GM18502 (cell line): ENCODE data around the gene TASOR.
"Not testable (repeated sequence)": the region's sequence is repeated elsewhere in the genome, so short reads cannot be mapped to it uniquely, and the experiment has no call there.

Source experiments
- ATAC-seq: cut with Tn5 transposase; IDR thresholded peaks from one replicate; pipeline ENCODE4 v1.9.1; 2021; ENCODE audit warnings: mild to moderate bottlenecking; ENCODE audit not compliant: unreplicated experiment, poor library complexity

The TASOR gene, protein sequence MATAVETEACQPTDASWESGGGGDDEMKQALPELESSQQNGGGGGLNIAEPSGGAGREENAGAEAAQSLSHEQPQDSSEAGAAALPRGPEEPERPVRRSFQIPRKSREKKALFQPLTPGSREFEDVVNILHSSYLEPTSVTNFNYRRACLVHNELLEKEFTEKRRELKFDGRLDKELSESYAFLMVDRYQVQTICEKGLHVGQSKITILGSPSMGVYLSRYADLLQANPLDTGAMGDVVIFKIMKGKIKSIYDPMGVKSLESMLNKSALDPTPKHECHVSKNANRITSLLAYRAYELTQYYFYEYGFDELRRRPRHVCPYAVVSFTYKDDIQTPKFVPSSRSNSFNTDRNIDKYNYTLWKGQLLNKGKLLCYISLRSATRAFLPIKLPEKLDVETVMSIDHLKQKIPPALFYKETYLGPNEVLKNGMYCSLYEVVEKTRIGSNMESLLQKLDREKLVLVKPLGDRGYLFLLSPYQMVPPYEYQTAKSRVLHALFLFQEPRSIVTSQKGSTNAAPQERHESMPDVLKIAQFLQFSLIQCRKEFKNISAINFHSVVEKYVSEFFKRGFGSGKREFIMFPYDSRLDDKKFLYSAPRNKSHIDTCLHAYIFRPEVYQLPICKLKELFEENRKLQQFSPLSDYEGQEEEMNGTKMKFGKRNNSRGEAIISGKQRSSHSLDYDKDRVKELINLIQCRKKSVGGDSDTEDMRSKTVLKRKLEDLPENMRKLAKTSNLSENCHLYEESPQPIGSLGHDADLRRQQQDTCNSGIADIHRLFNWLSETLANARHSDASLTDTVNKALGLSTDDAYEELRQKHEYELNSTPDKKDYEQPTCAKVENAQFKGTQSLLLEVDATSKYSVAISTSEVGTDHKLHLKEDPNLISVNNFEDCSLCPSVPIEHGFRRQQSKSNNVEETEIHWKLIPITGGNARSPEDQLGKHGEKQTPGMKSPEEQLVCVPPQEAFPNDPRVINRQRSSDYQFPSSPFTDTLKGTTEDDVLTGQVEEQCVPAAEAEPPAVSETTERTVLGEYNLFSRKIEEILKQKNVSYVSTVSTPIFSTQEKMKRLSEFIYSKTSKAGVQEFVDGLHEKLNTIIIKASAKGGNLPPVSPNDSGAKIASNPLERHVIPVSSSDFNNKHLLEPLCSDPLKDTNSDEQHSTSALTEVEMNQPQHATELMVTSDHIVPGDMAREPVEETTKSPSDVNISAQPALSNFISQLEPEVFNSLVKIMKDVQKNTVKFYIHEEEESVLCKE (N-terminal part only)

DNA sequence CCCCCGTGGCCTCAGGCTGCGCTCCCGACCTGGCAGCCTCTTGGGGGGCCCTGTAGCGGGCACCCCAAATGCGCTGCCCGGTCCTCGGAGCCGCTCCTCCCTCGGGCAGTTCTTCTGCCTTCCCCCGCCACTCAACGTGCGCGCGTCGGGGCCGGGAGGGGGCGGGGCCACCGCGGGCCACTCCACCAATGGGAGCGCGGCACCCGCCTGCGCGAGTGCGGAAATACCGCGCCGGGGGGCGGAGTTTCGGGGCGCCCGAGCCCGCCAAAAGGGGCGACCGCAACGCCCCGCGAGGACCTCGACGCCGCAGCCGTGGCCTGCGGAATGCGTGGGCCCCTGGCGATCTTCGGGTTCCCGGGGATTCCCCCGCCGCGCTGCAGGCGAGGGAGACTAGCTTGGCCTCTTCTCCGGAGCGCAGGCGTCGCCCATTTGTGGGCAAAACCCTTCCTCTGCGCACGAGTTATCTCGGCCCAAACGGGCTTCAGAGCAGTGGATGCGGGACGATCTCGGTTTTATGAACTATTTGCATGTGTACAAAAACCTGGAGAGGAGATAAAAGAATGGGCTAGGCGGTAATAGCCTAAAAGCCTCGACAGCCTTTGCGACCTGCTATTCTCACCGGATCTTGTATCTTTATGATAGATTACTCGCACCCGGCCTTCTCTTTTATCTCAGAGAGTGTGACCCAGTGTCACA lies at the start of gene TASOR:
TSS of gene TASOR (minus strand) at position 144 of the 696 bp plus-strand sequence. CDS start 259 bp downstream, outside the sequence.
- peak; percentile 73 for ATAC-seq

DNA sequence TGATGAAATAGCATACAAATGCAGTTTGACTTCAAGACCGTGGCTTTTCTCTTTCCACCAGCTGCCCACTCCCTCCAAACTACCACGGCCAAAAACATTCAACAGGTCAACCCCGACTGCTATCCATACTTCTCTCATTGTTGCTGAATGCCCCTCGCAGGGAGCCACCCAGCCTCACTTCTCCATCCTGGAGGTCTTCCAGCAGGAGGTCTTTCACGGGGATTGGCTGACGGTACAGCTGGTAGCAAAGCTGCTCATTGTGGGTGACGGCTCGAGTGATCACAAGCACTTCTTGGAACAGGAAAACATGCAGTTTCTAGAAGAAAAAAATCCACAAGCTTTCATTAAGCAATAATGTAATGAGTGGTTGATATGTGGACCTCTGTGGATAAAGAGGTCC lies 49.0 kb upstream of the TASOR start:
- ATAC-seq: no peak

DNA sequence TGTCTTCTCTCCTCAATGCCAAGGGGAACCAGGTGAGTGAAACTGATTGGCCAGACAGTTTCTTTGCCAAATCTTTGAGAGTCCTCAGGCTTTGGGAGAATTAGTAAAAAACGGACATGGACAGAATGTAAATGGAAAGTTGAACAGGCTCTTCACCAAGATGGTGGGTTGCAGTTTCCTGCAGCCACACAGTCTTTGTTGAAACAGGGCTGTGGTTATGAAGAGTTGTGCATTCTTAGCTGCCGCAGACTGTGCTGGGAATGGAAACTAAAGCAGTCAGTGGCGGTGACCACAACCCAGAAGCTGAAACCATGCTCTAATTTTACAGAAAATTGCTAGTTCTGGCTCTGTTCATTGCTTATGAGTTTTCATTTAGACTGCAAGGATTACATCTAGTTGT lies 42.1 kb upstream of the TASOR start:
- ATAC-seq: peak; percentile 99

DNA sequence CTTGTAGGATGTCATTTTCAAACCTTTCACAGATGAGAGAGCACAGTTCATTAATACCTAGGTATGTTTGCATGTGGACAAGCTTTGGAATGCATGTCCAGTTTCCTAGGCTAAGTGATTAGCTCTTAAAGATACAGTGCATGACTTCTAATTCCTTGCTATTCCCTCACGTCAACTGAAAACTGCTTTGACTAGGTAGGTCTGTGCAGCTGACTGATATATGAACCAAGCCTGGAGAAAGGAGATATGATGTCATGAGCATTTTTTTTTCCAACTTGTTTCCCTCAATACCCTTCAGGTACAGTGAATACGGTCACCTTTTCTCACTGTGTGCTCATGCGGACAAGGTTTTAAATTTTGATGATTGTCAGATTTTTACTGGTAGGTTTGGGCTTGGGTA lies 41.6 kb upstream of the TASOR start:
- peak; percentile 2 for ATAC-seq

DNA sequence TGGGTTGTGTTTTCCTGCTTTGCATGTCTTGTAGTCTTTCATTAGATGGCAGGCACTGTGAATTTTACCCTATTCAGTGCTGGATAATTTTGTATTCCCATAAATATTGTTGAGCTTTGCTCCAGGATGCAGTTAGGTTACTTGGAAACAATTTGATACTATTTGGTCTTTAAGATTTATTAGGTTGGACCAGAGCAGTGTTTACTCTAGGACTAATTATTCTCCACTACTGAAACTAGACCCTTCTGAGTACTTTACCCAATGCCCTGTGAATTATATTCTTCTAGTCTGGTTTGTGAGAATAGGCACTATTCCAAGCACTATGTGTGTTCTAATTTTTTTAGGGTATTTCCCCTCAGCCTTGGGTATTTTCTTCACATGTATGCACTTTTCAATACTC lies 37.8 kb upstream of the TASOR start:
- ATAC-seq: no peak

DNA sequence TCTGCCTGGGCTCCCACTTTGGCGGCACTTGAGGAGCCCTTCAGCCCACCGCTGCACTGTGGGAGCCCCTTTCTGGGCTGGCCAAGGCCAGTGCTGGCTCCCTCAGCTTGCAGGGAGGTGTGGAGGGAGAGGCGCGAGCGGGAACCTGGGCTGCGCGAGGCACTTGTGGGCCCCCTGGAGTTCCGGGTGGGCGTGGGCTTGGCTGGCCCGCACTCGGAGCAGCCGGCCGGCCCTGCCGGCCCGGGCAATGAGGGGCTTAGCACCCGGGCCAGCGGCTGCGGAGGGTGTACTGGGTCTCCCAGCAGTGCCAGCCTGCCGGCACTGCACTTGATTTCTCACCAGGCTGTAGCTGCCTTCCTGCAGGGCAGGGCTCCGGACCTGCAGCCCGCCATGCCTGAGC lies 35.7 kb upstream of the TASOR start:
- not testable (repeated sequence) for ATAC-seq

DNA sequence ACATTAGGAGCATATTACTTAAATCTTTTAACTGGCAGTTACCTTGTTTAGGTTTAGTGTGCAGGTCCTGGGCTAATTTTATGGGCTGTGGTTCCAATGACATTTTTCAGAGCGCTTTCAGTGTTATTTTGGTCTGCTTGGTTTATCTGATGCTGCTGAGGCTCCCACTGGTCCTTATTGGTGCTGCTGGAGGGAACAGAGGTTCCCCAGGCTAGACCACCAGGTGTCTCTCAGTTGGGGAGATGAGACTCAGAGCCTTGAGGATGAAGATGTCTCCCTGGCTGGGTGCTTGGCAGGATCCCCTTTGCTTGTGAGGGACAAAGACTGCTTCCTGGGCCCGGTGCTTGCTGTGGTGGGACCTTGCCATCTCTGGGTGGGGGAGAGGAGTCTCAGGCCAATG lies 28.3 kb upstream of the TASOR start:
- no peak for ATAC-seq

DNA sequence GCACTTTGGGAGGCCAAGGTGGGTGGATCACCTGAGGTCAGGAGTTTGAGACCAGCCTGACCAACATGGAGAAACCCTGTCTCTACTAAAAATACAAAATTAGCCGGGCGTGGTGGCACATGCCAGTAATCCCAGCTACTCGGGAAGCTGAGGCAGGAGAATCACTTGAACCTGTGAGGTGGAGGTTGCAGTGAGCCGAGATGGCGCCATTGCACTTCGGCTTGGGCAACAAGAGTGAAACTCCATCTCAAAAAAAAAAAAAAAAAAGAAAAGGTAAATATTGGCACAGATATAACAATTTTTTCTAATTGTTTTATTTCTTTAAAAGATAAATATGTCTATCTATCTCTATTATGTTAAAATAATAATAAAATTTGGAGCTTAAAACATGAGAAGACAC lies 24.3 kb upstream of the TASOR start:
- not testable (repeated sequence) for ATAC-seq

DNA sequence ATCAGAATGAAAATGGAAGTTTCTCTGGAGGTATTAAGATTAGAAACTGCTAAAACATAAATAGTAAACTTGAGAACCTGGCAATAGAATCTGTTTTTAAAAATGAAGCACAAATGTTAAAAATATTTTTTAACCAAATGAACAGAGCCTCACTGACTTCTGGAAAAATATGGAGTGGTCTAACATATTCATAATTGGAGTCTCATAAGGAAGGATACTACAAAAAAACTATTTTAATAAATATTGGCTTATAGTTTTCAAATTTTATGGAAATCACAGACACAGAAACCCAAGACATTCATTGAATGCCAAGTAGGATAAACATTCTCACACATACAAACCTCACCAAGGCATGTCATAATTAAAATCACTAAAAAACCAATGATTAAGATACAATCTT lies 23.6 kb upstream of the TASOR start:
- no peak for ATAC-seq

DNA sequence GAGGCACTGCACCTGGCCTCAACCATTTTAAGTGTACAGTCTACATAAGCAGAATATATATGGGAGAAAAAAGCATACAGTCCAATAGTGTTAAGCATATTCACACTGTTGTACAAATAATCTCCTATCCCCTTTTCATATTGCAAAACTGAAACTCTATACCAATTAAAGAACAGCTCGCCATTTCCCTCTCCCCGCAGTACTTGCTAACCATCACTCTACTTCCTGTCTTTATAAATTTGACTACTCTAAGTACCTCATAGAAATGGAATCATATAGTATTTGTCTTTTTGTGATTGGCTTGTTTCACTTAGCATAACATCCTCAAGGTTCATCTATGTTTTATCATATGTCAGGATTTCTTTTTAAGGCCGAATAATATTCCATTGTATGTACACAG lies 21.6 kb upstream of the TASOR start:
- ATAC-seq: no peak

DNA sequence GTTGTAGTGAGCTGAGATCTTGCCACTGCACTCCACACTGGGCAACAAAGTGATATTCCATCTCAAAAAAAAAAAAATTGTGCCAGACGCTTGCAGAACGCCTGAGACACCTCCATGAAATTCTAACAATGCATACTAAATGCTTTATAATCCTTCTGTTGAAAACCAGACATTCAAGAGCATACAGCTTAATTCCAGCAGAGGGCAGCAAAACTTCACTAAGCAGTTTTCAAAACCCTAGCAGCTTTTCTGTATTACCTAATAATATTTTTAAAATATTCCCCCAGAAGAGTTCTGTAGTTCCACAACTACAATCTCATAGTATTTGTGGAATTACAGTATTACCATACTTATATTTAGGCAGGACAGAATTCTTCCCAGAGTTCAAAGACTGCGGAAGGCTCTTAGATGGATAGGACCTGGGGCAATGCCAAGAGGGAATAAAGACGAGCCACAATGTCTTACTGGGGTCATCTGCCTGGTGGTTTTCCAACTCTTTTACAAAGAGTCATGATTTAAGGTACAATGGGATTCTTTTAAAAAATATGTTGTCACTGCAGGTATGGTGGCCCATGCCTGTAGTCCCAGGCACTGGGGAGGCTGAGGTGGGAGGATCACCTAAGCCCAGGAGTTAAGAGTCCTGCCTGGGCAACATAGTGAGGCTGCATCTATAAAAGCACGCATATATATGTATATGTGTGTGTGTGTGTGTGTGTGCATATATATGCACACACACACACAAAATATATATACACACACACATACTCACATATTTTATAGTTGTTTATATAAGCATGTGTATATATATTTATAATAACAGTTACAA lies 19.6 kb upstream of the TASOR start:
- no peak for ATAC-seq

DNA sequence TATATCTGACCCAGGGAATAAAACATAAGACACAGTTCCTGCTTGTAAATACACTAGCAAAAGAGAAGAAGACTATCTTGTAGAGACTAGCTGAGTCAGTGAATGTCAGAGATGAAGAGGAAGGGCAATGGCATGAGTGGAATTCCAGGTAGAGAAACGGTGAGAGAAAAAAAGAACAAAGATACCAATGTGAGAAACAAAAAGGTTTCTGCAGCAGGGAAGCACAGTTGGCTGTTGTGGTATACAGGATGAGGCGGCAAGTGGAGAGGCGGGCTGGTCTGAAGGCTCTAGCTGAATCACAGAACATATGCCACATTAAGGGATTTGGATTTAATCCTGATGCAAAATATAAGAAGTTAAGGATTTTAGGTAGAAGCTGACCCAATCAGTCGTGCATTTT lies 17.1 kb upstream of the TASOR start:
- no peak for ATAC-seq

DNA sequence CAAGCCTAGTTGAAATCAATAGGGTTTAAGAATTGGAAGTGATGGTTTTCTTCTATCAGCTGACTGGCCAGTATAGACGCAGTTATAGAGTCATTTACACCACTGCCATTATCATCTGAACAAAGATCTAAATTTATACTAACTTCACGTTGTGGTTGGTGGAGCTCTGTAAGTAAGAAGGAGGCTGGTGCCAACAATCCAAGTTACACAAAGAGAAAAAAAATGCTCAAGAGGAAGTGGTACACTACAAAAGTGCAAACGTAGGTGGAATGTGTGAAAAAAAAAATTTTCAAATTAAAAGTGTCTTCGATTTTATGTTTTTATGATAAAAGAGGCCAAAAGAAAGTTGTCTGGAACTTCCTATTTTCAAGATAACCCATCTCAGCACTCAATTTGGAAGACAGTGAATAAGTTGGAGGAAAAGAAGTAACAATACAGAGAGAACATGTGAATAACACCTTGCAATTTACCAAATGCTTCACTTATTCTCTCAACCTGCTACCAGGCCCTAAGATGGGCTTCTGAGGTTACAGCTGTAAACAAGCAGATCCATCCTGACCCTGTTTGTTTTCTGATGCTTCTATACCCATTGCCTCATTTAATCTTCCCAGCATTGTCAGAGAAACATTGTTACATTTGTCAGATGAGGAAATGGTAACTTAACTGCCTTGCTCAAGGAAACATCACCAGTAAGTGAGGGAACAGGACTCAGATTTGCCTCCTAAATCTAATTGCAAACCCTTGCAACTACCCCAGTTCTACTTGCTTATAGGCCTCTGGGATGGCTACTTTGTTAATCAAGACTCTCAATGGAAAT lies 12.0 kb upstream of the TASOR start:
- no peak for ATAC-seq

DNA sequence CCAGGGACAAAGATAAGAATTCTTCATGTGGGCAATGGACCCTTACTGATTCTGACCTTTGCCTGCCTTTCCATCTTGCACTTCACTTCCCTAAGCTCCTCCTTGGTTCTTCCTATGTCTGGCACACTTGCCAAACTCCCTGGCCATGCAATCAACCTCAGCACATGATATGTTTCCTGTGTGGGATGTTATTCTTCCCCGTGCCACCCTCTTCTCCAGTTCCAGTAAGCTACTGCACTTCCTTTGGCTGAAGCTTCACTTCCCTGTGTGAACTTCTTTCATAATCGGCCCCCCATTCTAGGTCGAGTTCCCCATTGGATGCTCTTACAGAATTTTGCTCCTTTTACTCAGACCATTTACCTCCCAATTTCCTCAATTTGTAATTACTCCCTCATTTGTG lies 10.7 kb upstream of the TASOR start:
- no peak for ATAC-seq

DNA sequence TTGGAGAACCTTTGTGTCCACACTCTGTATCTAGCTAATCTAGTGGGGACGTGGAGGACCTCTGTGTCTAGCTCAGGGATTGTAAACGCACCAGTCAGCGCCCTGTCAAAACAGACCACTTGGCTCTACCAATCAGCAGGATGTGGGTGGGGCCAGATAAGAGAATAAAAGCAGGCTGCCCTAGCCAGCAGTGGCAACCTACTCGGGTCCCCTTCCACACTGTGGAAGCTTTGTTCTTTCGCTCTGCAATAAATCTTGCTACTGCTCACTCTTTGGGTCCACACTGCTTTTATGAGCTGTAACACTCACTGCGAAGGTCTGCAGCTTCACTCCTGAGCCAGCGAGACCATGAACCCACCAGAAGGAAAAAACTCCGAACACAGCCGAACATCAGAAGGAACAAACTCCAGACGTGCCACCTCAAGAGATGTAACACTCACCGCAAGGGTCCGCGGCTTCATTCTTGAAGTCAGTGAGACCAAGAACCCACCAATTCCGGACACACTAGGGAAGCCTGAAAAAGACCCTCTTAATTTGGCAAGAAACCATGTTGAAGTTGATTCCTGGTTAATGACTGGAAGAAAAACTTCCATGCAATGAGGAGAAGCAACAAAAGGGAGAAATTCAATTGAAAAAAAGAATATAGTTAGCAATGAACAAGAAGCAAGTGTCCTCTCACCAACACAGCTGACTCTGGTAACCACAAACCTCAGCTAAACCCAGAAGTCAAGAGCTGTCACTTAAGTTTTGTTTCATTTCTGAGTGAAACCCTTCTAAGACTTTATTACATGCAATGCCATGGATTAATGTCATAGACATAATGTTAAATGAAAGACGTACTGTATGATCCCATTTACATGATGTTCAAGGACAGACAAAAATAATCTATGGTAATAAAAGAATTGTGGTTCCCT lies 9.7 kb upstream of the TASOR start:
- ATAC-seq: peak; percentile 85

DNA sequence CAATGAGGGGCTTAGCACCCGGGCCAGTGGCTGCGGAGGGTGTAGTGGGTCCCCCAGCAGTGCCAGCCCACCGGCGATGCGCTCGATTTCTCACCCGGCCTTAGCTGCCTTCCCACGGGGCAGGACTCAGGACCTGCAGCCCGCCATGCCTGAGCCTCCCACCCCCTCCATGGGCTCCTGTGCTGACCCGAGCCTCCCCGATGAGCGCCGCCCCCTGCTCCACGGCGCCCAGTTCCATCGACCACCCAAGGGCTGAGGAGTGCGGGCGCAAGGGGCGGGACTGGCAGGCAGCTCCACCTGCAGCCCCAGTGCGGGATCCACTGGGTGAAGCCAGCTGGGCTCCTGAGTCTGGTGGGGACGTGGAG lies 8.9 kb upstream of the TASOR start:
- not testable (repeated sequence) for ATAC-seq

DNA sequence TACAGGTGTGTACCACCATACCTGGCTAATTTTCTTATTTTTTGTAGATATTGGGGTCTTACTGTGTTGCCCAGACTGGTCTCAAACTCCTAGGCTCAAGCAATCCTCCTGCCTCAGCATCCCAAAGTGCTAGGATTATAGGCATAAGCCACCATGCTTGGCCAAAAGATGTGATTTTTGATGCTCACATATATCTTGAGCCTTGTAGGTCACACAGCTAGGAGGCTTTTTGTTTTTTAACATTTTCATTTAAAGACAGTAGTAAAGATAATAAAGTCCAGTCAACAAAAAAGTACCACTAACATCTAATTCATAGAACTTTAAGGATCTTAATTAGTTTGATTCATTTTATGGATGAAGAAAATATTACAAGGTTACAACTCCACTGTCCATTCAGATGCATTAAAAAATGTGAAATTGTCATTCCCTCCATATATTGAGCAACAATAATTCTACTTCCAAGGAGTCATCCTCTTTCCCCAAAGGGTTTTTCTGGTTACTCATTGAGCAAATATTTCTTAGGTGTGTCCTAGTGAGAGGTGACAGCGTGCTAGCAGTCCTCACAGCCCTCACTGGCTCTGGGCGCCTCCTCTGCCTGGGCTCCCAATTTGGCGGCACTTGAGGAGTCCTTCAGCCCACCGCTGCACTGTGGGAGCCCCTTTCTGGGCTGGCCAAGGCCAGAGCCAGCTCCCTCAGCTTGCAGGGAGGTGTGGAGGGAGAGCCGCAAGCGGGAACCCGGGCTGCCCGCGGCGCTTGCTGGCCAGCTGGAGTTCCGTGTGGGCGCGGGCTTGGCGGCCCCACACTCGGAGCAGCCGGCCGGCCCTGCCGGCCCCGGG lies 8.3 kb upstream of the TASOR start:
- ATAC-seq: no peak
